ENCODE data around the gene HTT.
A peak's percentile ranks its signal among the peaks of the same experiment; 100 is the strongest.
"Not testable (repeated sequence)": the region's sequence is repeated elsewhere in the genome, so short reads cannot be mapped to it uniquely, and the experiment has no call there.

HTT gene

GRCh38 chr4:3136454-3136853 lies 62.0 kb downstream of the HTT start:
- Mint-ChIP-seq H3K27ac (no peak overlapping the region), H3K27me3 (no peaks in the 10 kb centered on the region), H3K4me3 (no peak overlapping the region), H3K4me1 (ENCODE audit: low read depth) (no peaks in the 10 kb centered on the region), H3K36me3 (peaks cover 7% of the 10 kb centered on the region), H3K9me3 (ENCODE audit: low read depth) (no peaks in the 10 kb centered on the region)

- no peaks in the 10 kb centered on the region for H3K9me3 Mint-ChIP-seq (ENCODE audit: low read depth)
Observed at GRCh38 chr4:3137908-3138307, 63.4 kb downstream of the HTT start.

GRCh38 chr4:3145234-3145924 lies 70.9 kb downstream of the HTT start:
- Mint-ChIP-seq H3K4me3 (no peak overlapping the region), H3K27me3 (no peaks in the 10 kb centered on the region), H3K4me1 (ENCODE audit: low read depth) (no peaks in the 10 kb centered on the region), H3K9me3 (ENCODE audit: low read depth) (no peaks in the 10 kb centered on the region), H3K27ac (no peak overlapping the region), H3K36me3 (peaks cover 14% of the 10 kb centered on the region)

More at GRCh38 chr4:3137908-3138307, 63.4 kb downstream of the HTT start:
- no peaks in the 10 kb centered on the region for H3K27me3 Mint-ChIP-seq
- no peak overlapping the region for H3K27ac Mint-ChIP-seq
- no peaks in the 10 kb centered on the region for H3K4me1 Mint-ChIP-seq (ENCODE audit: low read depth)
- H3K36me3 Mint-ChIP-seq: peaks cover 5% of the 10 kb centered on the region
- H3K4me3 Mint-ChIP-seq: no peak overlapping the region

- H3K4me1 Mint-ChIP-seq (ENCODE audit: low read depth): no peaks in the 10 kb centered on the region
- H3K27me3 Mint-ChIP-seq: no peaks in the 10 kb centered on the region
- no peak overlapping the region for H3K4me3 Mint-ChIP-seq
- H3K9me3 Mint-ChIP-seq (ENCODE audit: low read depth): no peaks in the 10 kb centered on the region
- H3K27ac Mint-ChIP-seq: no peak overlapping the region
- peaks cover 17% of the 10 kb centered on the region for H3K36me3 Mint-ChIP-seq
Observed at GRCh38 chr4:3148926-3149325, 74.4 kb downstream of the HTT start.

- not testable (repeated sequence) for H3K27ac Mint-ChIP-seq; H3K27me3 Mint-ChIP-seq; H3K4me3 Mint-ChIP-seq; H3K4me1 Mint-ChIP-seq (ENCODE audit: low read depth); H3K9me3 Mint-ChIP-seq (ENCODE audit: low read depth)
- H3K36me3 Mint-ChIP-seq: peaks cover 20% of the 10 kb centered on the region
Observed at GRCh38 chr4:3151238-3151637, 76.8 kb downstream of the HTT start.

GRCh38 chr4:3157366-3157765 lies 82.9 kb downstream of the HTT start:
- no peak overlapping the region for H3K27ac Mint-ChIP-seq
- H3K27me3 Mint-ChIP-seq: no peaks in the 10 kb centered on the region
- no peak overlapping the region for H3K4me3 Mint-ChIP-seq
- peaks cover 7% of the 10 kb centered on the region for H3K9me3 Mint-ChIP-seq (ENCODE audit: low read depth)
- no peaks in the 10 kb centered on the region for H3K4me1 Mint-ChIP-seq (ENCODE audit: low read depth)
- peaks cover 38% of the 10 kb centered on the region for H3K36me3 Mint-ChIP-seq

- Mint-ChIP-seq H3K4me1 (ENCODE audit: low read depth) (peaks cover 3% of the 10 kb centered on the region), H3K36me3 (peaks cover 52% of the 10 kb centered on the region), H3K27ac (no peak overlapping the region), H3K27me3 (no peaks in the 10 kb centered on the region), H3K4me3 (no peak overlapping the region), H3K9me3 (ENCODE audit: low read depth) (peaks cover 7% of the 10 kb centered on the region)
Observed at GRCh38 chr4:3158841-3159240, 84.4 kb downstream of the HTT start.

- Mint-ChIP-seq H3K27me3 (no peaks in the 10 kb centered on the region), H3K4me1 (ENCODE audit: low read depth) (peaks cover 6% of the 10 kb centered on the region), H3K9me3 (ENCODE audit: low read depth) (peaks cover 7% of the 10 kb centered on the region), H3K27ac (no peak overlapping the region), H3K36me3 (peaks cover 55% of the 10 kb centered on the region), H3K4me3 (no peak overlapping the region)
Observed at GRCh38 chr4:3160438-3160837, 86.0 kb downstream of the HTT start.

GRCh38 chr4:3161044-3161443 lies 86.6 kb downstream of the HTT start:
- H3K9me3 Mint-ChIP-seq (ENCODE audit: low read depth); H3K27ac Mint-ChIP-seq: not testable (repeated sequence)
- H3K36me3 Mint-ChIP-seq: peaks cover 58% of the 10 kb centered on the region

GRCh38 chr4:3166434-3166833 lies 92.0 kb downstream of the HTT start:
- H3K36me3 Mint-ChIP-seq: peaks cover 52% of the 10 kb centered on the region

More at GRCh38 chr4:3161044-3161443, 86.6 kb downstream of the HTT start:
- not testable (repeated sequence) for H3K4me3 Mint-ChIP-seq; H3K4me1 Mint-ChIP-seq (ENCODE audit: low read depth); H3K27me3 Mint-ChIP-seq

GRCh38 chr4:3168029-3168428 lies 93.5 kb downstream of the HTT start:
- H3K9me3 Mint-ChIP-seq (ENCODE audit: low read depth): no peaks in the 10 kb centered on the region
- H3K27me3 Mint-ChIP-seq: no peaks in the 10 kb centered on the region
- H3K27ac Mint-ChIP-seq: peak overlapping the region; percentile 64
- no peak overlapping the region for H3K4me3 Mint-ChIP-seq
- peaks cover 17% of the 10 kb centered on the region for H3K4me1 Mint-ChIP-seq (ENCODE audit: low read depth)
- H3K36me3 Mint-ChIP-seq: peaks cover 43% of the 10 kb centered on the region

More at GRCh38 chr4:3166434-3166833, 92.0 kb downstream of the HTT start:
- H3K27me3 Mint-ChIP-seq; H3K4me3 Mint-ChIP-seq; H3K27ac Mint-ChIP-seq; H3K9me3 Mint-ChIP-seq (ENCODE audit: low read depth): not testable (repeated sequence)
- peaks cover 17% of the 10 kb centered on the region for H3K4me1 Mint-ChIP-seq (ENCODE audit: low read depth)

- Mint-ChIP-seq H3K4me1 (ENCODE audit: low read depth) (peaks cover 1% of the 10 kb centered on the region), H3K4me3 (no peak overlapping the region), H3K36me3 (peaks cover 30% of the 10 kb centered on the region), H3K9me3 (ENCODE audit: low read depth) (no peaks in the 10 kb centered on the region), H3K27ac (no peak overlapping the region), H3K27me3 (no peaks in the 10 kb centered on the region)
Observed at GRCh38 chr4:3174371-3175338, 100.2 kb downstream of the HTT start.

GRCh38 chr4:3176367-3177229 lies 102.1 kb downstream of the HTT start:
- no peaks in the 10 kb centered on the region for H3K9me3 Mint-ChIP-seq (ENCODE audit: low read depth)
- no peak overlapping the region for H3K27ac Mint-ChIP-seq
- H3K27me3 Mint-ChIP-seq: no peaks in the 10 kb centered on the region
- peaks cover 30% of the 10 kb centered on the region for H3K36me3 Mint-ChIP-seq
- no peaks in the 10 kb centered on the region for H3K4me1 Mint-ChIP-seq (ENCODE audit: low read depth)
- H3K4me3 Mint-ChIP-seq: no peak overlapping the region

- no peaks in the 10 kb centered on the region for H3K4me1 Mint-ChIP-seq (ENCODE audit: low read depth)
- no peak overlapping the region for H3K27ac Mint-ChIP-seq
- H3K9me3 Mint-ChIP-seq (ENCODE audit: low read depth): no peaks in the 10 kb centered on the region
- H3K36me3 Mint-ChIP-seq: peaks cover 27% of the 10 kb centered on the region
- no peak overlapping the region for H3K4me3 Mint-ChIP-seq
- H3K27me3 Mint-ChIP-seq: no peaks in the 10 kb centered on the region
Observed at GRCh38 chr4:3177426-3177825, 102.9 kb downstream of the HTT start.

- Mint-ChIP-seq H3K27ac (no peak overlapping the region), H3K36me3 (peaks cover 26% of the 10 kb centered on the region), H3K9me3 (ENCODE audit: low read depth) (no peaks in the 10 kb centered on the region), H3K4me3 (no peak overlapping the region), H3K27me3 (no peaks in the 10 kb centered on the region), H3K4me1 (ENCODE audit: low read depth) (no peaks in the 10 kb centered on the region)
Observed at GRCh38 chr4:3177905-3178304, 103.4 kb downstream of the HTT start.

Data from activated naive CD8-positive, alpha-beta T cell (primary cell).